22Rv1 (cell line): Measurements from ENCODE around the gene SPON2.

Source experiments
- CTCF ChIP-seq: fragments of 450-650 bp; IDR thresholded peaks from 2 replicates; pipeline ENCODE4 v1.5.1; 2017; ENCODE audit warnings: mild to moderate bottlenecking
- ZFX ChIP-seq: fragments of 450-650 bp; IDR thresholded peaks from 2 replicates; pipeline ENCODE4 v1.6.1; 2017; ENCODE audit warnings: antibody characterized with exemption, borderline replicate concordance

GRCh38 chr4:1208970-1209704 lies 36.8 kb upstream of the SPON2 start:
- TF ChIP-seq CTCF, result no peak
- no peak for TF ChIP-seq ZFX
